HepG2 (cell line): Measurements from ENCODE around the gene NPAS2. TPM values are rescaled to one million over a fixed set of nuclear protein-coding genes. Genes with fewer than 3 reads are reported as not detected.

ENCODE experiments used
- AGO1 ChIP-seq: fragments of 200-400 bp; formaldehyde crosslinking; IDR thresholded peaks from 2 replicates; pipeline ENCODE4 v1.6.1; 2017; ENCODE audit warnings: mild to moderate bottlenecking, low read depth, low read length, moderate library complexity; ENCODE audit not compliant: poor library complexity, severe bottlenecking
- ARNTL ChIP-seq: sonication (generic); formaldehyde crosslinking; IDR thresholded peaks from 2 replicates; pipeline ENCODE4 v1.4.0; 2020; ENCODE audit warnings: mild to moderate bottlenecking, missing genetic modification reagents
- HOXA9 ChIP-seq: sonication (generic); formaldehyde crosslinking; IDR thresholded peaks from 2 replicates; pipeline ENCODE4 v1.8.1; 2022; ENCODE audit warnings: missing genetic modification reagents, mild to moderate bottlenecking, moderate library complexity, borderline replicate concordance
- PHF8 ChIP-seq: sonication (generic); formaldehyde crosslinking; IDR thresholded peaks from 2 replicates; pipeline ENCODE4 v1.5.0; 2020; ENCODE audit warnings: missing genetic modification reagents
- RAD21 ChIP-seq: fragments of 450-650 bp; formaldehyde crosslinking; IDR thresholded peaks from 2 replicates; pipeline ENCODE4 v1.5.0; 2020; ENCODE audit warnings: mild to moderate bottlenecking
- RARA ChIP-seq: IDR thresholded peaks from 2 replicates; pipeline ENCODE4 v1.6.1; 2016; ENCODE audit warnings: missing genetic modification reagents, missing compliant biosample characterization
- REL ChIP-seq: sonication (generic); formaldehyde crosslinking; conservative IDR thresholded peaks from 2 replicates; pipeline ENCODE4 v1.8.0; 2022; ENCODE audit warnings: mild to moderate bottlenecking, missing genetic modification reagents, moderate library complexity
- ZNF263 ChIP-seq: sonication (generic); formaldehyde crosslinking; IDR thresholded peaks from 2 replicates; pipeline ENCODE4 v1.4.0; 2020; ENCODE audit warnings: missing genetic modification reagents
- ZNF354B ChIP-seq: sonication (generic); formaldehyde crosslinking; IDR thresholded peaks from 2 replicates; pipeline ENCODE4 v1.8.0; 2022; ENCODE audit warnings: mild to moderate bottlenecking, missing genetic modification reagents
- ZNF703 ChIP-seq: sonication (generic); formaldehyde crosslinking; IDR thresholded peaks from 2 replicates; pipeline ENCODE4 v1.5.1; 2020; ENCODE audit warnings: missing genetic modification reagents, mild to moderate bottlenecking, moderate library complexity, borderline replicate concordance
- ZNF709 ChIP-seq: sonication (generic); formaldehyde crosslinking; IDR thresholded peaks from 2 replicates; pipeline ENCODE4 v1.5.0; 2020; ENCODE audit warnings: mild to moderate bottlenecking, missing genetic modification reagents
- polyA plus RNA-seq, 8 experiments: library from polyadenylated mRNA; depleted of rRNA in 3 of 8; stranded (reverse) in 7 of 8; unstranded in 1 of 8; fragments of >200 nt; fragmentation: Illumina TruSeq in 4 of 8; extraction: Trizol in 4 of 8; gene quantifications; 2 replicates each; pipeline versions ENCODE4 v1.2.1 to v1.2.3, GENCODE V29; 2011 to 2016; ENCODE audit warnings: low read depth in 4 of 8, missing spikeins in 1 of 8, mixed read lengths in 1 of 8; ENCODE audit not compliant: insufficient read depth in 1 of 8
- total RNA-seq, 5 experiments: library from RNA; depleted of rRNA; stranded (reverse); fragments of >200 nt; fragmentation: Illumina TruSeq; extraction: Trizol; gene quantifications; 2 replicates each; pipeline ENCODE4 v1.2.3, GENCODE V29; 2016; ENCODE audit warnings: low read depth in 1 of 5
- TF ChIP-seq, protein P1 (sequence below), 2 experiments: IDR thresholded peaks; 2 replicates each; pipeline ENCODE4 v1.6.1; 2011 to 2012; ENCODE audit warnings: low read length in 2 of 2, borderline replicate concordance in 1 of 2, low read depth in 1 of 2, mild to moderate bottlenecking in 1 of 2, moderate library complexity in 1 of 2
- TF ChIP-seq, protein P2 (sequence below): sonication (generic); formaldehyde crosslinking; conservative IDR thresholded peaks from 2 replicates; pipeline ENCODE4 v1.5.0; 2020; ENCODE audit warnings: missing genetic modification reagents
- TF ChIP-seq, protein P3 (sequence below): sonication (generic); formaldehyde crosslinking; IDR thresholded peaks from 2 replicates; pipeline ENCODE4 v1.8.1; 2023; ENCODE audit warnings: mild to moderate bottlenecking, inconsistent platforms, moderate library complexity, missing genetic modification reagents, borderline replicate concordance
- TF ChIP-seq, protein P4 (sequence below): sonication (generic); formaldehyde crosslinking; conservative IDR thresholded peaks from 2 replicates; pipeline ENCODE4 v1.4.0; 2020; ENCODE audit warnings: missing genetic modification reagents
- TF ChIP-seq, protein P5 (sequence below): sonication (generic); formaldehyde crosslinking; IDR thresholded peaks from 2 replicates; pipeline ENCODE4; 2020; ENCODE audit warnings: missing genetic modification reagents, mild to moderate bottlenecking, borderline replicate concordance
- TF ChIP-seq, protein P6 (sequence below): sonication (generic); formaldehyde crosslinking; IDR thresholded peaks from 2 replicates; pipeline ENCODE4 v1.8.1; 2023; ENCODE audit warnings: mild to moderate bottlenecking, missing genetic modification reagents, borderline replicate concordance

The NPAS2 gene
- total and polyA plus RNA-seq, 2 of the 13 experiments (the other 11 are each of a cell fraction or from before 2014, with no cell fraction given), result 14.8 to 37.5 TPM

DNA sequence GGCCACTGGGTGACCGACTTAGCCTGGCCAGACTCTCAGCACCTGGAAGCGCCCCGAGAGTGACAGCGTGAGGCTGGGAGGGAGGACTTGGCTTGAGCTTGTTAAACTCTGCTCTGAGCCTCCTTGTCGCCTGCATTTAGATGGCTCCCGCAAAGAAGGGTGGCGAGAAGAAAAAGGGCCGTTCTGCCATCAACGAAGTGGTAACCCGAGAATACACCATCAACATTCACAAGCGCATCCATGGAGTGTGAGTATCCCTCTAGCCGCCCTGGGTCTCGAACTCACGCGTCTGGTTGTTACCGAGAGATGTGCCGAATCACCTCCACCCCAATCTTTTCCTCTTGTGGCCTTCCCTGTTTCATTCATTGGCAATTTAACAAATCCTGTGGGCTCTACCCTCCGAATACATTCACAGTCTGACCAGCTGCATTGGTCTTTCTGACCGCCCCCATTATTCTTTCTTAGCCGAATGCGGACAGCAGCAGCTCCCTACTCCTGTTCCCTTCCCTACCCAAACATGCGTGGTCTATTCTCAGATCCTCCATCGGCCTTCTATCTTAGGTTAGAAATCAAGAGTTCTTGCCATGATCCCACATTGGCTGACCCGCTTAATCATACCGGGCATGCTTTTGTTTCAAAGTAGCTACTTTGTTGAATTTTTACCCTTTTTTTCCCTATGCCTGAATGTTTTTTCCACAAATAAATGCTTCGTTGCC lies 182.8 kb downstream of the NPAS2 start (continued):
- TF ChIP-seq, protein P1, sequence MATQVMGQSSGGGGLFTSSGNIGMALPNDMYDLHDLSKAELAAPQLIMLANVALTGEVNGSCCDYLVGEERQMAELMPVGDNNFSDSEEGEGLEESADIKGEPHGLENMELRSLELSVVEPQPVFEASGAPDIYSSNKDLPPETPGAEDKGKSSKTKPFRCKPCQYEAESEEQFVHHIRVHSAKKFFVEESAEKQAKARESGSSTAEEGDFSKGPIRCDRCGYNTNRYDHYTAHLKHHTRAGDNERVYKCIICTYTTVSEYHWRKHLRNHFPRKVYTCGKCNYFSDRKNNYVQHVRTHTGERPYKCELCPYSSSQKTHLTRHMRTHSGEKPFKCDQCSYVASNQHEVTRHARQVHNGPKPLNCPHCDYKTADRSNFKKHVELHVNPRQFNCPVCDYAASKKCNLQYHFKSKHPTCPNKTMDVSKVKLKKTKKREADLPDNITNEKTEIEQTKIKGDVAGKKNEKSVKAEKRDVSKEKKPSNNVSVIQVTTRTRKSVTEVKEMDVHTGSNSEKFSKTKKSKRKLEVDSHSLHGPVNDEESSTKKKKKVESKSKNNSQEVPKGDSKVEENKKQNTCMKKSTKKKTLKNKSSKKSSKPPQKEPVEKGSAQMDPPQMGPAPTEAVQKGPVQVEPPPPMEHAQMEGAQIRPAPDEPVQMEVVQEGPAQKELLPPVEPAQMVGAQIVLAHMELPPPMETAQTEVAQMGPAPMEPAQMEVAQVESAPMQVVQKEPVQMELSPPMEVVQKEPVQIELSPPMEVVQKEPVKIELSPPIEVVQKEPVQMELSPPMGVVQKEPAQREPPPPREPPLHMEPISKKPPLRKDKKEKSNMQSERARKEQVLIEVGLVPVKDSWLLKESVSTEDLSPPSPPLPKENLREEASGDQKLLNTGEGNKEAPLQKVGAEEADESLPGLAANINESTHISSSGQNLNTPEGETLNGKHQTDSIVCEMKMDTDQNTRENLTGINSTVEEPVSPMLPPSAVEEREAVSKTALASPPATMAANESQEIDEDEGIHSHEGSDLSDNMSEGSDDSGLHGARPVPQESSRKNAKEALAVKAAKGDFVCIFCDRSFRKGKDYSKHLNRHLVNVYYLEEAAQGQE (IDR thresholded peaks at IDR 0.05; ENCODE audit: borderline replicate concordance in 1 of 2, low read depth in 1 of 2, low read length in 2 of 2), result no peak
- TF ChIP-seq ZNF709 (CRISPR knock-in tag), result no peak
- no peak for TF ChIP-seq ARNTL (CRISPR knock-in tag)
- TF ChIP-seq RARA, result no peak
- TF ChIP-seq HOXA9 (CRISPR knock-in tag), result 0 out of 2 replicates have a peak, but pooled peaks have one; percentile 44
- TF ChIP-seq, protein P2, sequence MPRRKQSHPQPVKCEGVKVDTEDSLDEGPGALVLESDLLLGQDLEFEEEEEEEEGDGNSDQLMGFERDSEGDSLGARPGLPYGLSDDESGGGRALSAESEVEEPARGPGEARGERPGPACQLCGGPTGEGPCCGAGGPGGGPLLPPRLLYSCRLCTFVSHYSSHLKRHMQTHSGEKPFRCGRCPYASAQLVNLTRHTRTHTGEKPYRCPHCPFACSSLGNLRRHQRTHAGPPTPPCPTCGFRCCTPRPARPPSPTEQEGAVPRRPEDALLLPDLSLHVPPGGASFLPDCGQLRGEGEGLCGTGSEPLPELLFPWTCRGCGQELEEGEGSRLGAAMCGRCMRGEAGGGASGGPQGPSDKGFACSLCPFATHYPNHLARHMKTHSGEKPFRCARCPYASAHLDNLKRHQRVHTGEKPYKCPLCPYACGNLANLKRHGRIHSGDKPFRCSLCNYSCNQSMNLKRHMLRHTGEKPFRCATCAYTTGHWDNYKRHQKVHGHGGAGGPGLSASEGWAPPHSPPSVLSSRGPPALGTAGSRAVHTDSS (CRISPR knock-in tag), result 0 out of 2 replicates have a peak, but pooled peaks have one; percentile 46
- TF ChIP-seq, protein P3, sequence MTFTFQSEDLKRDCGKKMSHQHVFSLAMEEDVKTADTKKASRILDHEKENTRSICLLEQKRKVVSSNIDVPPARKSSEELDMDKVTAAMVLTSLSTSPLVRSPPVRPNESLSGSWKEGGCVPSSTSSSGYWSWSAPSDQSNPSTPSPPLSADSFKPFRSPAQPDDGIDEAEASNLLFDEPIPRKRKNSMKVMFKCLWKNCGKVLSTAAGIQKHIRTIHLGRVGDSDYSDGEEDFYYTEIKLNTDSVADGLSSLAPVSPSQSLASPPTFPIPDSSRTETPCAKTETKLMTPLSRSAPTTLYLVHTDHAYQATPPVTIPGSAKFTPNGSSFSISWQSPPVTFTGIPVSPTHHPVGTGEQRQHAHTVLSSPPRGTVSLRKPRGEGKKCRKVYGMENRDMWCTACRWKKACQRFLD (CRISPR knock-in tag), result no peak
- TF ChIP-seq, protein P4, sequence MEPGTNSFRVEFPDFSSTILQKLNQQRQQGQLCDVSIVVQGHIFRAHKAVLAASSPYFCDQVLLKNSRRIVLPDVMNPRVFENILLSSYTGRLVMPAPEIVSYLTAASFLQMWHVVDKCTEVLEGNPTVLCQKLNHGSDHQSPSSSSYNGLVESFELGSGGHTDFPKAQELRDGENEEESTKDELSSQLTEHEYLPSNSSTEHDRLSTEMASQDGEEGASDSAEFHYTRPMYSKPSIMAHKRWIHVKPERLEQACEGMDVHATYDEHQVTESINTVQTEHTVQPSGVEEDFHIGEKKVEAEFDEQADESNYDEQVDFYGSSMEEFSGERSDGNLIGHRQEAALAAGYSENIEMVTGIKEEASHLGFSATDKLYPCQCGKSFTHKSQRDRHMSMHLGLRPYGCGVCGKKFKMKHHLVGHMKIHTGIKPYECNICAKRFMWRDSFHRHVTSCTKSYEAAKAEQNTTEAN, result no peak
- no peak for TF ChIP-seq ZNF354B
- TF ChIP-seq, protein P5, sequence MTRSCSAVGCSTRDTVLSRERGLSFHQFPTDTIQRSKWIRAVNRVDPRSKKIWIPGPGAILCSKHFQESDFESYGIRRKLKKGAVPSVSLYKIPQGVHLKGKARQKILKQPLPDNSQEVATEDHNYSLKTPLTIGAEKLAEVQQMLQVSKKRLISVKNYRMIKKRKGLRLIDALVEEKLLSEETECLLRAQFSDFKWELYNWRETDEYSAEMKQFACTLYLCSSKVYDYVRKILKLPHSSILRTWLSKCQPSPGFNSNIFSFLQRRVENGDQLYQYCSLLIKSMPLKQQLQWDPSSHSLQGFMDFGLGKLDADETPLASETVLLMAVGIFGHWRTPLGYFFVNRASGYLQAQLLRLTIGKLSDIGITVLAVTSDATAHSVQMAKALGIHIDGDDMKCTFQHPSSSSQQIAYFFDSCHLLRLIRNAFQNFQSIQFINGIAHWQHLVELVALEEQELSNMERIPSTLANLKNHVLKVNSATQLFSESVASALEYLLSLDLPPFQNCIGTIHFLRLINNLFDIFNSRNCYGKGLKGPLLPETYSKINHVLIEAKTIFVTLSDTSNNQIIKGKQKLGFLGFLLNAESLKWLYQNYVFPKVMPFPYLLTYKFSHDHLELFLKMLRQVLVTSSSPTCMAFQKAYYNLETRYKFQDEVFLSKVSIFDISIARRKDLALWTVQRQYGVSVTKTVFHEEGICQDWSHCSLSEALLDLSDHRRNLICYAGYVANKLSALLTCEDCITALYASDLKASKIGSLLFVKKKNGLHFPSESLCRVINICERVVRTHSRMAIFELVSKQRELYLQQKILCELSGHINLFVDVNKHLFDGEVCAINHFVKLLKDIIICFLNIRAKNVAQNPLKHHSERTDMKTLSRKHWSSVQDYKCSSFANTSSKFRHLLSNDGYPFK (CRISPR knock-in tag), result 0 out of 2 replicates have a peak, but pooled peaks have one; percentile 1
- no peak for TF ChIP-seq REL (CRISPR knock-in tag)
- TF ChIP-seq ZNF703, result peak; percentile 46; the same call in 1 of the 2 replicates
- TF ChIP-seq, protein P6, sequence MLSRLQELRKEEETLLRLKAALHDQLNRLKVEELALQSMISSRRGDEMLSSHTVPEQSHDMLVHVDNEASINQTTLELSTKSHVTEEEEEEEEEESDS (CRISPR knock-in tag), result no peak
- TF ChIP-seq RAD21, result no peak; the same call in 1 of the 2 replicates
- no peak; the same call in 1 of the 2 replicates for TF ChIP-seq PHF8 (CRISPR knock-in tag)
- no peak for TF ChIP-seq ZNF263
- peak; percentile 14 for TF ChIP-seq AGO1
